HCT116 (cell line): Measurements from ENCODE around the gene MSI2.

ENCODE experiments used
- CTCF ChIP-seq, 3 experiments: fragments of 200-600 bp in 1 of 3; sonication (generic) in 1 of 3; IDR thresholded peaks in 2 of 3; conservative IDR thresholded peaks in 1 of 3; 2 replicates each; pipeline ENCODE4 v1.5.1; 2012 to 2017; ENCODE audit warnings: low read depth in 2 of 3, low read length in 2 of 3, antibody characterized with exemption in 1 of 3, borderline replicate concordance in 1 of 3, control low read depth in 1 of 3, mild to moderate bottlenecking in 1 of 3, mixed read lengths in 1 of 3, mixed run types in 1 of 3, moderate library complexity in 1 of 3; ENCODE audit not compliant: insufficient read depth in 1 of 3
- EGR1 ChIP-seq: IDR thresholded peaks from 2 replicates; pipeline ENCODE4 v1.6.1; 2012; ENCODE audit warnings: low read depth
- EZH2 ChIP-seq: fragments of 200-600 bp; sonication (generic); IDR thresholded peaks from 2 replicates; pipeline ENCODE4 v1.6.1; 2017; ENCODE audit warnings: antibody characterized with exemption, mixed run types
- POLR2A ChIP-seq: IDR thresholded peaks from 2 replicates; pipeline ENCODE4 v1.7.0; 2011; ENCODE audit warnings: borderline replicate concordance; ENCODE audit not compliant: insufficient read depth, insufficient read length; ENCODE audit errors: extremely low read depth
- SP1 ChIP-seq: IDR thresholded peaks from 2 replicates; pipeline ENCODE4 v1.6.1; 2012; ENCODE audit warnings: low read depth
- TCF7L2 ChIP-seq: IDR thresholded peaks from 2 replicates; pipeline ENCODE4 v1.7.0; 2011; ENCODE audit warnings: borderline replicate concordance, inconsistent platforms; ENCODE audit not compliant: insufficient read depth, insufficient read length; ENCODE audit errors: extremely low read depth
- TF ChIP-seq, protein P1 (sequence below): IDR thresholded peaks from 2 replicates; pipeline ENCODE4 v1.6.1; 2012

DNA sequence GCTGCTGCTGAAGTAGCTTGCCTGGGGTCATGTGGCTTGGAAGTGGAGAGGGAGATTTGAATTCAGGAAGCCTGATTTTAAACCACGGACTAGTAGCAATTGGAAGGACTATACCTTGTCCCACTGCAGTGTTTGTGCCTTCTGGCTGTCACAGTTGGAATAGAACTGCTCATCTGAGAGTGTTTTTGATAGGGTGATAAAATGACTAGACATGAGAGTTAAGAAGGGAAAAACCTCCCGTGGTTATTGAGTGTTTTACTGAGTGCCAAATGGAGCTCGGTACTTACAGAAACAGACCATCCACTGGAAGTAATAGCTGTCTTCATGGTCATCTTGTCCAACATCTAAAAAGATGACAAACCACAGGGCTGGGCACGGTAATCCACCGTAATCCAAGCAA lies 70.4 kb downstream of the MSI2 start:
- TF ChIP-seq CTCF (IDR thresholded peaks at IDR 0.05 in 2 of 3, conservative IDR thresholded peaks at IDR 0.05 in 1 of 3; ENCODE audit: borderline replicate concordance in 1 of 3, insufficient read depth in 1 of 3, low read depth in 2 of 3, low read length in 2 of 3) (no peak), TCF7L2 (no peak), EZH2 (no peak), SP1 (no peak), POLR2A (no peak), EGR1 (no peak)
- TF ChIP-seq, protein P1, sequence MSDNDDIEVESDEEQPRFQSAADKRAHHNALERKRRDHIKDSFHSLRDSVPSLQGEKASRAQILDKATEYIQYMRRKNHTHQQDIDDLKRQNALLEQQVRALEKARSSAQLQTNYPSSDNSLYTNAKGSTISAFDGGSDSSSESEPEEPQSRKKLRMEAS, result no peak
